Measurements from ENCODE around the gene SCTR.

Gene SCTR

DNA sequence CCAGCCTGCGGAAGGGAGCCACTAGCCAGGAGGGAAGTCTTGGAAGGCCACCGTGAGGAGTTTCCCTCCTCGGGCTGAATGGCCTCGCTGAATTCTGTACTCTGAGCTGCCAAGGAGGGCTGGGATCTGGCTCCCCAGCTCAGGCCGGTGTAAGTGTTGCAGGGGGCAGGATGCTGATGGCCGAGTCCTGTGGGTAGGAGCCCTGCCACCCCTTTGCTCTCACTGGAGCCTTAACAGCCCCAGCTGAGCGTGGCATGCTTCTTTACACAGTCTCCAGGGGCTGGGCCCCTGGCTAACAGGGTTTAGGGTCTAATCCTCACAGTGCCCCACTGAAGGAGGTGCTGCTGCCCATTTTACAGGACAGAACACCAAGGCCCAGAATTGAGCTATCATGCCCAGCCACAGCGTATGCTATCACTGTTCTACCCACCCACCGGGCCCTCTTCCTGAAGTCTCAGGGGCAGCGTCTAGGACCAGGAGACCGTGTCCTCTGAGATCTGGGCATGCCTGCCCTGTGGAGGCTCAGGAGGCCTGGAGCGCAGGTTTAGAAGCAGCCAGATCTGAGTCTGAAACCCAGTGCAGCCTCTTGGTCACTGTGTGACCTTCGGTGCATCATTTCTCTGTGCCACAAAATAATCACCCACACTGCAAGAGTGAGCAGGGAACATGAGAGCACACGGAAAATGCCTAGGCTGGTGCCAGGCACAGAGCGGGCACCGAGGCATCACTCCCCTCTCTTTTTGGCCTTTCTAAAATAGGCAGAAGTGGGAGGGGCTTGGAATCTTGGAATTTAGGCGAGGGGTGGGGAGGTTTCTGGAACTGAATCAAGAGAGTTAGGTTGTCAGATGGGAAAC lies 49.7 kb downstream of the SCTR start:
- DNase-seq (ENCODE audit: low spot score): no peak
- TF ChIP-seq, protein P1, sequence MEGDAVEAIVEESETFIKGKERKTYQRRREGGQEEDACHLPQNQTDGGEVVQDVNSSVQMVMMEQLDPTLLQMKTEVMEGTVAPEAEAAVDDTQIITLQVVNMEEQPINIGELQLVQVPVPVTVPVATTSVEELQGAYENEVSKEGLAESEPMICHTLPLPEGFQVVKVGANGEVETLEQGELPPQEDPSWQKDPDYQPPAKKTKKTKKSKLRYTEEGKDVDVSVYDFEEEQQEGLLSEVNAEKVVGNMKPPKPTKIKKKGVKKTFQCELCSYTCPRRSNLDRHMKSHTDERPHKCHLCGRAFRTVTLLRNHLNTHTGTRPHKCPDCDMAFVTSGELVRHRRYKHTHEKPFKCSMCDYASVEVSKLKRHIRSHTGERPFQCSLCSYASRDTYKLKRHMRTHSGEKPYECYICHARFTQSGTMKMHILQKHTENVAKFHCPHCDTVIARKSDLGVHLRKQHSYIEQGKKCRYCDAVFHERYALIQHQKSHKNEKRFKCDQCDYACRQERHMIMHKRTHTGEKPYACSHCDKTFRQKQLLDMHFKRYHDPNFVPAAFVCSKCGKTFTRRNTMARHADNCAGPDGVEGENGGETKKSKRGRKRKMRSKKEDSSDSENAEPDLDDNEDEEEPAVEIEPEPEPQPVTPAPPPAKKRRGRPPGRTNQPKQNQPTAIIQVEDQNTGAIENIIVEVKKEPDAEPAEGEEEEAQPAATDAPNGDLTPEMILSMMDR (IDR thresholded peaks at IDR 0.05; ENCODE audit: extremely low read depth, insufficient read depth, missing control alignments): no peak
- in situ Hi-C loops (cut with MboI; ENCODE audit: low pct_unique_long_range_greater_than_20kb, low sequenced_read_pairs, unreplicated experiment): loop anchor here (10.0 kb wide), 1 partner anchor 60 kb away; no protein-coding TSS in a partner anchor

DNA sequence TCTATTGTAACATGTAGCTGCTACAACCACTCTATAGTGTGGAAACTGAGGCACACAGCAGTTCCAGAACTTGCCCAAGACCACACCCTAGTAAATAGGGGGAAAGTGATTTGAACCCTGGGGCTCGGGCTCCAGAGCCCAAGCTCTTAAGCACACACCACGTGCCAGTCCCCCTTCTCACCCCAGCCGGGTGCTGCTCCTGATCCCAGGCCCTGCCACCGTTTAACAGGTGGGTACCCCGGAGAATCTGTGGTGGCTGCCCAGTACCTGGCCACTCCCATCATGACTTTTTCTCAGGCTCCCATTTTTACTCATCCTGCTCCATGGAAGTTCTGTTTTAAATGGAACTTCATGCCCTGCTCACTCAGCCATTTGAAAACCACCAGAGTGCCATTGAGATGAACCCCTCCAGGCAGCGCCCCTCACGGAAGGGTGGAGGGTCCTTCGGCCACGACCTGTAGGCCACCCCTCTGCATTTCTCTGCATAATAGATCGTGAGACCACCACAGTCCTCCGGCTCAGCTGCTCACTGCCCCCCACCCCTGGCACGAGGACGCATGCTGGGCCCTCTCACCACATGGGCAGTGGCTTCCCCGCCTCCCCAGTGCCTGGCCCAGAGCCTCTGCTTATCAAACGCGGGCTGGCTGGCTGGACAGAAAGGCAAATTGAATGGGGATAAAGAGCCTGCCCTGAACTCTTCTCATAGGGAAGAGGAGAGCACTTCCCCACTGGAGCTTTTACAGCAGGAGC lies 50.5 kb downstream of the SCTR start:
- TF ChIP-seq, protein P1 (IDR thresholded peaks at IDR 0.05; ENCODE audit: extremely low read depth, insufficient read depth, missing control alignments): no peak
- DNase-seq (ENCODE audit: low spot score): no peak
- in situ Hi-C loops (cut with MboI; ENCODE audit: low pct_unique_long_range_greater_than_20kb, low sequenced_read_pairs, unreplicated experiment): loop anchor here (10.0 kb wide), 1 partner anchor 59 kb away; no protein-coding TSS in a partner anchor

DNA sequence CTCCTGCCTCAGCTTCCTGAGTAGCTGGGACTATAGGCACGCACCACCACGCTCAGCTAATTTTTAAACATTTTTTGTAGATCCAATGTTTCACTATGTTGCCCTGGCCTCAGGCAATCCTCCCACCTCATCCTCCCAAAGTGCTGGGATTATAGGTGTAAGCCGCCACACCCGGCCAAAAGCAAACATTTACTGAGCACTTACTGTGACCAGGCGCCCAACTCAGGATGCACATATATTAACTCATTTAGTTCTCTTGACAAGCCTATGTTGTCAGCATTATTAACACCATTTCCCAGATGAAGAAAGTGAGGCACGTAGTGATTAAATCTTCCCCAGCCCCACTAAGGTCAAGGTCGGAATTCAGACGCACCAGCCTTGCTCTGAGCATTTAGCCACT lies 51.5 kb downstream of the SCTR start:
- DNase-seq (ENCODE audit: low spot score): no peak
- in situ Hi-C loops (cut with MboI; ENCODE audit: low pct_unique_long_range_greater_than_20kb, low sequenced_read_pairs, unreplicated experiment): loop anchor here (10.0 kb wide), 1 partner anchor 58 kb away; no protein-coding TSS in a partner anchor
- TF ChIP-seq, protein P1 (IDR thresholded peaks at IDR 0.05; ENCODE audit: extremely low read depth, insufficient read depth, missing control alignments): no peak

DNA sequence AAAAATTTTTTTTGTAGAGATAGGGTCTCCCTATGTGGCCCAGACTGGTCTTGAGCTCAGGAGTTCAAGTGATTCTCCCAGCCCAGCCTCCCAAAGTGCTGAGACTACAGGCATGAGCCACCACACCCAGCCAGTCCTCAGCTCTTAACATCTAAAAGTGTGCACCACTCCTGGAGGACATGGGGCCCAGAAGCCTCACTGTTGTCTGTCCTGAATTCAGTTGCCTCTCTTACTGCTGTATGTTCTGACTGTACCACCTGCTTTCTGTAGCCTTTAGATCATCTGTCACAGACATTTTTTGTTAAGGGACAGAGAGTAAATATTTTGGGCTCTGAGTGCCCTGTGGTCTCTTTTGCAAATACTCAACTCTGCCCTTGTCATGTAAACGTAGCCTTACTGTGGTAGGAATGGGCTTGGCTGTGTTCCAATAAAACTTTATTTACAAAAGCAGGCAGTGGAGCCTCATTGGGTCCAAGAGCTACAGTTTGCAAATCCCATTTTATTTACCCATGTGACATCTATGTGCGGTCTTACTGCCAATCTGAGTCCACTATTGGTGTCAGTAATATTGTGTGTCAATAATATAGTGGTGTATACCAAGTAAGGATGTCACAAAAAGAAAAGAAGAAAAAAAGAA lies 54.5 kb downstream of the SCTR start:
- TF ChIP-seq, protein P1 (IDR thresholded peaks at IDR 0.05; ENCODE audit: extremely low read depth, insufficient read depth, missing control alignments): no peak
- in situ Hi-C loops (cut with MboI; ENCODE audit: low pct_unique_long_range_greater_than_20kb, low sequenced_read_pairs, unreplicated experiment): loop anchor here (10.0 kb wide), 1 partner anchor 55 kb away; no protein-coding TSS in a partner anchor
- no peak for DNase-seq (ENCODE audit: low spot score)

DNA sequence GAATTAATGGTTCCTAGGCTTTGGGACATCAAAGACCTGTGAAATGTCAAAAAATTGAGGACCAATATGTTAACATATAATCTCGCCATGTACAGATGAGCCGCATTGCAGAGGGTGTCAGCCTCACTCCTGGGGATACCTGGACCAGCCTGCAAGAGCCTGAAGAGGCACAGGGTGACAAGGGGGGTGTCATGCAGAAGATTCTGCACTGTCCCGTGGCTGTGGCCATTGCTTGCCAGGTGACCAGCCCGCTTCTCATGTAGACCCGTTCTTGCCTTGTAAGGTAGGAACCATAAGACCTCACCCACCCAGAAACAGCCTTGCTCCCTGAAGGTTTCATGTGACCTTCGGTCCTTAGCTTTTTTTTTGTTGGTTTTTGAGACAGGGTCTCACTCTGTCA lies 55.2 kb downstream of the SCTR start:
- no peak for DNase-seq (ENCODE audit: low spot score)
- TF ChIP-seq, protein P1 (IDR thresholded peaks at IDR 0.05; ENCODE audit: extremely low read depth, insufficient read depth, missing control alignments): no peak
- in situ Hi-C loops (cut with MboI; ENCODE audit: low pct_unique_long_range_greater_than_20kb, low sequenced_read_pairs, unreplicated experiment): no loop called here
